NCI-H524 (cell line): Measurements from ENCODE around the gene SLC4A8.

Experiments used
- DNase-seq, 2 experiments: peaks; one replicate each; lab custom pipeline; 2025; lab: John Stamatoyannopoulos, UW

The SLC4A8 gene

DNA sequence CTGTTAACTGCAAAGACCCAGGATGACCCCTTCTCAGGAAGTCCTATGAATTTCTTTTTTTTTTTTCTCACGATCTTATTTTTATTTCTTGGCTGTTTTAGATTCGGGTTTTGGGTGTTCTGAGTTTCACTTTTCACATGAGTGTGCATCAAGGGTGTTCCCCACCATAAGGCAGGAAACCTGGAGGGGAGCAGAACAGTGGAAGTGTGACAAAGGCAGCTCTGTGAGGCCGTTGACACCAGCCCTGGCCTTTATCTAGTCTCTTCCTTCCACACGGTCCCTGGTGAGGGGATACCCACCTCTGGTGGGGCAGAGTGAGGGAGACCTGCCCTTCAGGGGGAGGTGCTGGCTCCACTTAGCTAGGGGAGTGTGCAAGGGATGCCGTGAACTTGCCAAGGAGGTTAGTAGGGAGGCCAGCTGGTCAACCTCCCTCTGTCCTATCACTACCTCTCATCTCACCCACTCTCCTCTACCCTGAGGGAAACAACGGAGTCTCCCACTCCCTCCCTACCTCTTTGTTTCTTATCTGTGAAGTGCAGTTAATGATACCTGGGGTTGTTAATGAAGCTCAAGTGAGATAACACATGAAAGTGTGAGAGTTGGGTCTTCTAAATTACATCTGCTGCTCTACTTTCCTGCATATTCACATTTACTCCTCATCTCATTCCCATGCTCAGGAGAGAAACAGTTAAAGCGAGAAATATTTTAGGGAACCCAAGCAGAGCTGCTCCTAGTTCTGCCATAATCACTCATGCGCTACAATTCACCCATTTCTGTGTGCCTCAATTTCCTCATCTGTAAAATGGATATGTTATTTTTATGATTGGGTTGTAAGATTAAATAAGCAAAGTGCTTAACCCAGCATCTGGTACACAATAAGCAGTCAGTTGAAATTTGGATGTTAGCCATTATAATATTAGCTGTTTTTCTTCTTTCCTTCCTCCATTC is 29.1 kb upstream of the SLC4A8 start:
- DNase-seq = no peak

GRCh38 chr12:51397670-51398069 is 27.0 kb upstream of the SLC4A8 start:
- no peak for DNase-seq

GRCh38 chr12:51399891-51400290 is 24.7 kb upstream of the SLC4A8 start:
- no peak for DNase-seq

DNA sequence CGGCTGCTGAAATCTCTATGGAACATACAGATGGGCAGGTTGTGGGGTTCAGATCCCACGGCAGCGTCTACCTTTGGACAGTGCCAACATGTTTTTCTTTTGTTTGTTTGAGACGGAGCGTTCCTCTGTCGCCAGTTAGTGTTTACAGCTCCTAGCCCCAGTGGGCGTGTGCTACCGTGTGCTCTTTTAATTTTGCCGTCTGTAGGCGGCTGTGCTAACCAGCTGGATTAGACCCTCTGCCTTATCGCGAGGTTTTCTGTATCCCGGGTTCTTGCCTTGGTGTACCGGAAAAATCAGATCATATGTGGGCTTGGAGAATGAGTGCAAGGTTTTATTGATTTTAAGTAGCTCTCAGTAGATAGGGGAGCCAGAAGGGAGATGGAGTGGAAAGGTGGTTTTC is 23.6 kb upstream of the SLC4A8 start:
- no peak for DNase-seq

GRCh38 chr12:51401486-51401885 is 23.1 kb upstream of the SLC4A8 start:
- DNase-seq = no peak

DNA sequence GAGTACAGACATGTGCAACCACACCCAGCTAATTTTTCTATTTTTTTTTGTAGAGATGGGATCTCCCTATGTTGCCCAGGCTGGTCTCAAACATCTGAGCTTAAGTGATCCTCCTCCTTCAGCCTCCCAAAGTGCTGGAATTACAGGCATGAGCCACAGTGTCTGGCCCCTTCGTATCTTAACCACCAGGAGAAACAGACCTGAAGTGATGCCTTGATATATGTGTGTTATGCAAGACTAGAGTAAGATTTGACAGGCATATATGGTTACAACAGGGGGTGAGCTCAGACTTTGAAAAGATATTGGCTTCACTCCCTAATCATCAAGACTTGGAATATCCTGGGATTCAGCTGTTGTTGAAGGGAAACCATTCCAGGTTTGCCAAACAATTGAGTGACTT is 22.7 kb upstream of the SLC4A8 start:
- no peak for DNase-seq

- no peak for DNase-seq
Observed at GRCh38 chr12:51403159-51403558, 21.5 kb upstream of the SLC4A8 start.

GRCh38 chr12:51403681-51404136 is 20.9 kb upstream of the SLC4A8 start:
- DNase-seq = no peak

DNA sequence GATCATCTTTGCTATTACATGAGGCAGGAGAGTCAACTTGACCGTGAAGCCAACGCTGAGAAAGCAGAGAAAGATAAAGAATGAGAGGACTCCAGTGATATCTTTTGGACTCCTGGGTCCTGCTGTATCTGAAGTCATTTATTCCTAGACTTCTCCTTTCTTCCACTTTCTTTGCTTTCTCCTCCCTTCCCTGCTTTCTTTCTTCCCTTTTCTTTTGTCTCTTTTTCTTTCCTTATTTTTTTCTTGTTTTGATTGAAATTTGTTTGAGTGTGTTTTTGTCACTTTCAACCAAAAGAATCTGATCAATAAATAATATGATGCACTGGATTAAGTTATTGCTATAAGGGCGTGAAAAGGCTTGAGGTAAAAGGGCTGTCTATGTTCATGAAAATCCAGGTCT is 20.0 kb upstream of the SLC4A8 start:
- DNase-seq = no peak

DNA sequence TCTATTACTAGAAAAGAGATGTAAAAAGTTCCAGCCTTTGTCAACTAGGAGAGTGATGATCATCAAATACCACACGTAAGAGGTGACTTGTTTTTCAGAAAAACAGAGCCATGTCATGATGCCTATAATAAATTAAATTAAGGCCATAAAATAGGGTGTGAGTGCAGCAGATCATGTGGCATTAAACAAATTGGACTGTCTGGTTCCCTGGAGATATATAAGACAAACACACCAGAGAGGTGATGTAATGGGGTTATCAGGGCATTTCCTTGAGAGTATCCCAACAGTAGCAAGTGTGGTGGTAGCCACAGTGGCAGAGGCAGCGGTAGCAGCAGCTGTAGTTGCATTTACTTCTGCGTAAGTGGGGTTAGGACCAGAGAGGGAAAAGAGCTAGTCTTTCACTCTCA is 18.8 kb upstream of the SLC4A8 start:
- no peak for DNase-seq

GRCh38 chr12:51406290-51406689 is 18.3 kb upstream of the SLC4A8 start:
- no peak for DNase-seq

GRCh38 chr12:51406859-51407258 is 17.8 kb upstream of the SLC4A8 start:
- no peak for DNase-seq

GRCh38 chr12:51407604-51408003 is 17.0 kb upstream of the SLC4A8 start:
- no peak for DNase-seq

DNA sequence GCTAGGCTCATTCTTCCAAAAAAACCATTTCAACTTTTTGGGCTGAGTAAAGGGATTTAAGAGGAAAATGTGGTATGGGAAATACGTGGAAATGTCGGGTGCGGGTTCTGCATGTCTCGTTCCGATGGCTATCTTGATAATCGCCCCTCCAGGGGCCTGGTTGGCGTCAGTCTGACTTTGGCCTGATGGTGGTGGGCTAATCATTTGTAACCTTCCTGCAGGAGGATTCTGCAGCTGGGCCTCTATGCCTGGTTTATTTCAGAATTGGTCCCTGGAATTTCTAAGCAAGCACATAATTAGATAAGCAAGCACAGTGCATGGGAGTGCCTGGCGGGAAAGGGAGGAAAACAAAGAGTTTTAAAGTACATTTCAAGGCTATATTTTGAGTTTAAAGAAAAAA is 14.8 kb upstream of the SLC4A8 start:
- DNase-seq = no peak

- no peak for DNase-seq
Observed at GRCh38 chr12:51413149-51413548, 11.5 kb upstream of the SLC4A8 start.

GRCh38 chr12:51413791-51414190 is 10.8 kb upstream of the SLC4A8 start:
- DNase-seq = no peak

GRCh38 chr12:51415931-51416330 is 8.7 kb upstream of the SLC4A8 start:
- peak in 1 of 2 experiments; percentile 42 for DNase-seq

GRCh38 chr12:51417826-51418225 is 6.8 kb upstream of the SLC4A8 start:
- DNase-seq = no peak

DNA sequence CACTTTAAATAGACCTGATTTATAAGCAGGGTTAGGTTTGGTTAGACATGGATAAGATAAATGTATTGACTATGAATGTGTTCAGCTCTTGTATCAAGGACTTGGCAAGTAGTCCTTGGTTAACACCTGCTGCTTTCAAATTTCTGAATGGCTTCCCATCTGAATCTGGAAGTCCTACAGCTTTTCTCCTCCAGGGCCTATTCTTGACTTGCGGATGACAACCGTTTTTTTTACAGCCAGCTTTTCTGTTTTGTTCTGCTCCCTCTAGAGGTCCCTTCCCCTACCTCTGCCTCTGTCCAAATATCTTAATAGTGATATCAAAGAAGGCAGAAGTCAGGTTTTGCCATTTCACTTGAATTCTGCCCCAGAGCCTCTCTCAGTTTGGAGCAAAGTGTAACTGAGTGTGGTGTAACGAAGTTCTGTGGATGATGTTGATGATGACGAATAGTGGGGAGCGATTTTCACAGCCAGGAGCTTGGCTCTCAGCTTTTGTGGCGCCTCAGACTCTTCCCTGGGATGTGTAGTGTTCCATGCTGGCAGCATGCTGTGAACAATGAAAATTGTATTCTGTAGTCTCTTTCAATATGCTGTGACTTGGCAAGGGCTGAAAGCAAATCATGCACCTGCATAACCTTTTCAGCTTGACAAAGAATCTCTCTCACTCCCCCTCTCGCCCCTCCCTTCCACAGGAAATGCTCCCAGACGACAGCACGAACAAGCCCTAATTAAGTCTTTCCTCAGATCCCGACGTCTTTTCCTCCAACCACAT is 5.0 kb upstream of the SLC4A8 start:
- peak in 1 of 2 experiments; percentile 9 for DNase-seq

GRCh38 chr12:51421266-51421884 is 3.3 kb upstream of the SLC4A8 start:
- peak; percentile 54 to 77 for DNase-seq

- DNase-seq = peak in 1 of 2 experiments; percentile 36
Observed at GRCh38 chr12:51424094-51424661, 453 bp upstream of the SLC4A8 start.

GRCh38 chr12:51428256-51428655 is 3.6 kb downstream of the SLC4A8 start:
- DNase-seq = peak; percentile 83 to 91
